GM21423 (cell line): ENCODE data around the gene CTNNA3.

Source experiments
- ATAC-seq: cut with Tn5 transposase; IDR thresholded peaks from one replicate; pipeline ENCODE4 v1.9.1; 2021; ENCODE audit warnings: mild to moderate bottlenecking, moderate library complexity; ENCODE audit not compliant: unreplicated experiment

The CTNNA3 gene

DNA sequence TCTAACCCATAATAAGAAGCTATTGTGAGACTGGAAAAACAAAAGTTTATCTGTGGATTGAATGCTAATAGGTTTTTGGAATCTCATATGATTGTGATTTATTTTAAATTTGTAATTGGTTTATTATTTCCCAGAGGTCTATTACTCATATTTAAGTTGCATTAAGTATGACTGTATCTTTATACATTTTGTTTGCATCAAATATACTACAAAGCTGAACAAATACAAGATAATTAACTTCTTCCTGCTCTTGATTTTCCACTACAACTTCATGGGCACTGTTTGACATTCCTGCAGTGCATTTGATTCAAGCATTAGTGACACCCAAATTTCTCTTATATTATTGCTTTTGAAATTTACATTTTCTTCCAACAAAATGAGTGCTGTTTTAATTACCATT, 1073.9 kb downstream of the CTNNA3 start:
- ATAC-seq: no peak

DNA sequence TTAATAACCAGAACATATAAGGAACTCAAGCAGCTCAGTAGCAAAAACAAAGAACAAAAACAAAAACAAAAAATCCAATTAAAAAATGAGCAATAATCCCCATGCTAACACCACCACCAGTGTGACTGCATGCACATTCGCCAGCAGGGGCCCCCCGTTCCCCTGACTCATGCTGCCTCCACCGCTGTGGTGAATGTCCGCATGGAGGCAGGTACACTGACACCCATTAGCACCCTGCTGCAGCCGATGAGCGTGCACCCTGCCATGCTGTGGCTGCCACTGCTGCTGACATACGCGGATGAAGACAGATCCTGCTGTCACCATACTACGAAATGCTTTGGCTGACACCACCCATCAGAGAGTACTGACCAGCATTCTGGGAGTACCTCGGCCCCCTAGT, 1091.8 kb downstream of the CTNNA3 start:
- ATAC-seq: no peak

DNA sequence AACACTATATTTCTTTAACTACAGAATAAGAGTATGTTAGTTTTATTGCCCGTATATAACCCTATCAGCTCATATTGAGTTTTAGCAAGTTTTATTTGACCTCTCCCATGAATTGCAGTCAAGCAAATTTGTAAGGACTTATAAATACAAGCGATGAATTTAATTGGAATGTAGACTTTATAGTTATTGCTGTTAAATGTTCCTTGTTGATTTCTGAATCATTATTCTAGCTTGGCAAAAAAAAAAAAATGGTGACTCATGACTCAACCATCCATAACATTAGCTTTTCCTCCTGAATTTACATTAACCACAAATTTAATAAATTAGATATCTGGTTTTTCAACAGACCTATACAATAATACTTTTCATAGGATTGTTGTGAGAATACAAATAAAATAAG, 1104.1 kb downstream of the CTNNA3 start:
- ATAC-seq: no peak

DNA sequence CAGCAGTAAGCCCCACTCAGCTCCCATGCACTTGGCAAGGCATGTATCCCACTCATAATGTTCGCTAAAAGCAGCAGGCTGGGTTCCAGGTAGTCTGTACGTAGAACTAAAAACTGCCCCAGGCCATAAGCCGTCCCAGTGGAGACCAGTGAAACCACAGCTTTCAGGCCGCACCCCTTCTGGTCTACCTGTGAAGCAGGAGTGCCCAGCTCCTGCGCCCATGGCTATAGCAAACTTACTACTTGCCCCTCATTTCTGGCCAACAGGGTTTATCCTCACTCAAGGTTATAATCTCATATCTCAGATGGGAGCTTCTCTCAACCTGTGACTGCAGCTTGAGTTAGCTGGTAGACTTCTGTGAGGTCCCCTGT, 1108.3 kb downstream of the CTNNA3 start:
- no peak for ATAC-seq

DNA sequence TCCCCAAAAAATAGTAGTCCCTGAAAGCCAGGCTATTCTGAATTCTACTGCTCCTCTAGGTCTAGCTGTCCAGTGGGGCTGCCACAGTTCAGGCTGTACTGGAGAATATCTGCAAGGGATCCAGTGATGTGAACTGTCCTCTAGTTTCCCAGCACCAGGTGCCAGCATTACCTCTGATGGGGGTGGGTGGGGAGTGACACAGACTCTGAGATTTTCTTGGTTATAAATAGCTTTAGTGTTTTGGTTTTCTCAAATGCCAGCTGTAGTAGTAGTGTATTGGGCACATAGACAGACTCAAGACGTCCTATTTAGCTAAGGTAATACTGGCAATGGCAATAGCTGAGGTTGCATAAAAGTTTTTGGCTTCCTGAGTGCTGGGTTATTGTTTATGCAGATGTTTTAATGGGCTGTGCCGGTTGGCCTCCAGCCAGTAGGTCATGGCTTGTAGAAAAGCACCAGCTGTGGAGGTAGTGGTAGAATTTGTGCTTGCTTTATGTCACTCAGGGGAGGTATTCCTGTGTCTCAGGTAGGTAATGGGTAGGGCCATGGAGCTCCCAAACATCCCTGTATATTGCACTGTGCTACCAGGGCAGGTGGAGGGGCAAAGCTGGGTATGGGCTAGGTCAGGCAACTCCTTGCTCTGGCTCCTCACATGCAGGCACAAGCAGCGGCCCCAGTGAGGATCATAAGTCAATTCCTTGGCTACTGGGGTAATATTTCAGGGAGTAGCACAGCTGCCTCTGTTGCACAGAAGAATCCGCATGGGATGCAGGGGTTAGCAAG, 1108.9 kb downstream of the CTNNA3 start:
- ATAC-seq: no peak

DNA sequence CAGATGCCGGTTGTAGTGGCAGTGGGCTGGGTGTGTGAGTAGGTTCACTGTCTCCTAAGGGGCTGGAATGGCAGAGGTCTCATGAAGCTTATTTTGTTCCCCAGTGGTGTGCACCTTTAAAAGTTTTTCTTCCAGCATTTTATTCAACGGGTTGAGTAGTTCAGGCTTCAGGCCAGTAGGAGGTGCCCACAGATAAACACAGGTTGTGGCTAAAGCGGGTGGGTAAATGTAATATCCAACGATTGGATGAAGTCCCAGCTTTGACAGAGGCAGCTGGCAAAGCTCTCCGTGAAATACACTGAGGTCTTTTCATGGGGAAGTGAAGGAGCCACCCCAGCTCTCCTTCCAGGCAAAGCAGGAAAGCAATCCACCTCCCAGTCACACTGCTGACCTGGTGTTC, 1109.9 kb downstream of the CTNNA3 start:
- ATAC-seq: no peak

DNA sequence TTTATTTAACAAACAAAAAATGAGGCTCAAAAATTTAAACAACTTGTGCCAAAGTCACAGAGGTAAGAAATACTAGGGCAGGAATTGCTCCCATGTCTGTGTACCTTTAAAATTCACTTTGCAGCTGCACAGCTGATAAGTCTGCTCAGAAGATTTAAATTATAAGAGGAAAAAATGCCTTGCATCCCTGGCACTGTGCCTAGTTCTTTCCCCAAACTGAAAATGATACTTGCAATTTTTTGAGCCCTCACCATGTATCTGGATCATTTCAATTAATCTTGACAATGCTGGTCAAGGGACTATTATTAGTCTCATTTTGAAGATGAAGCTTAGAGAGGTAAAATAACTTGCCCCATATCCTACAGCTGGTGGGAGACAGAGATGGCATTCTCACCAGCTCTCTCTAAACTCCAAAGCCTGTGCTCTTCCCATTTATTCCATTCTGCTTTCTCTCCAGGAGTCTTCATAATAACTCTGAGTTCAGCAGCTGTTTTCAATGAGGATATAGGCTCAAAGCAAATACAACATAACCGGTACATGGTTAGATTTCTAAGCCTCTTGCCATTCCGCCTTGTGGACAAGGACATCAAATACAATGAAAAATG, 1120.6 kb downstream of the CTNNA3 start:
- ATAC-seq: no peak

DNA sequence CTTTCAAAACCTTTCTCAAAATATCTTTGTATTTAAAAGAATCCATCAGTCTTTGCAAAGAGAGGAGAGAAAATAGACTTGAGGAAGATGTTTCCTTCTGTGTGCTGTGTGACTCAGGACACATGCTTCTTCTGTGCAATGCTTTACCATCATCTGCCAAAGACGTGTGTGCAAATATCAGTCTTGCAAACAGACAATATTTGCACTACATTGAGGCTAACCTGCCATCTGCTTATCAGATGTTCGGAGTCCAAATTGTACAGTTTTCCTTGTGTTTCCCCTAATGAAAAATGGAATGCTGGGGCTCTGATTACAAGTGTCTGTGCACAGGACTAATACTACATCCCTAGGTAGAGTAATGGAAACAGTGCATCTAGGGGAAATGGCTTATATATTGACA, 1123.3 kb downstream of the CTNNA3 start:
- ATAC-seq: no peak

DNA sequence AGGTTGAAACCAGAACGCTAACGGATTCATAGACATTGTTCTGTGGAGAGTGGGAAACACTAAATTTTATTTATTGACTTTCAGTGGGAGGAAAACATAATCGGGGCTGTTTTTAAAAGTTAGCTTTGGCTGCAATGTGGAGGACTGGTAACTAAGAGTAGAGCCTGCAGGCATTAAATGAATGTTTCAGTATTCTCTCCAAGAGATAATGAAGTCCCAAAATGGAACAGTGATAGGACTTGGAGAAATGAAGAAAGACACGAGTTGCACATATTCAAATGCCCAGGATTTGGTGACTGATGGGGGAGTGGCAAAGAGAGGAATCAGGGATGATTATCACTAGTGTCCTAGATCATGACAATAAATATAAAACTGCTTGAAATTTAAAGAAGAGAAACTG, 1130.0 kb downstream of the CTNNA3 start:
- no peak for ATAC-seq

DNA sequence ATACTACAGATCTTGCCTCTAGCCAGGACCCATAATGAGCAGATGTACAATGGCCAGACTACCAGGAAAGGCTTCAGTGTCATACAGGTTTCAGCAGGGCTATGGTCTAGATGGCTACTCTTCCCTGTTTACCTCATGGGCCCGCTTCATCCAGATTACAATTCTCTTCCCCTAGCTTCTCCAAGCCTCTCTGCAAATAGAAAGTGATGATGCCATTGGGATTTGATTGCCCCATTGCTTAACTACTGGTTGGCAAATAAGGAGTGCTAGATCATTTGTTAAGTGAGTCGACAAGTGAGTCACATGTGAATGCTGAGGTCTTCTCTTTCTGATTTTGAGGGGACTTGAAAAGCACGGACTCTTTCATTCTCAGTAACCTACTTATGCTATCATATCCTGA, 1131.7 kb downstream of the CTNNA3 start:
- ATAC-seq: no peak

DNA sequence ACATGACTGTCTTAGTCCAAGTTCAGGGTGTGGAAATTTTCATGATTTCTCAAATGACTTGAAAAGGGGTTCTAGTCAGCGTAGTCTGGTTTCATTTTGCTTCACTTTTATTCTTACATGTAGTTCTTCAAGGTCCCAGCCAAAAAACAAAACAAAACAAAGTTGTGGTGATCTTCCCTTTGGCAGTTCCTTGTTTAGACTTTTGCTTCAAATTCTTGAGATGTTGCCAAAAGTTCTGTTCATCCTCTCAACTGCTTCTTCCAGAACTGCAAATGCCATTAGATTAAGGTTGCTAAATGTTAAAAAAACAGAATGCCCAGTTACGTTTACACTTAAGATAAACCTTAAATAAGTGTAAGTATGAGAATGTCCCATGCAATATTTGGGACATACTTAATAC, 1140.9 kb downstream of the CTNNA3 start:
- no peak for ATAC-seq

DNA sequence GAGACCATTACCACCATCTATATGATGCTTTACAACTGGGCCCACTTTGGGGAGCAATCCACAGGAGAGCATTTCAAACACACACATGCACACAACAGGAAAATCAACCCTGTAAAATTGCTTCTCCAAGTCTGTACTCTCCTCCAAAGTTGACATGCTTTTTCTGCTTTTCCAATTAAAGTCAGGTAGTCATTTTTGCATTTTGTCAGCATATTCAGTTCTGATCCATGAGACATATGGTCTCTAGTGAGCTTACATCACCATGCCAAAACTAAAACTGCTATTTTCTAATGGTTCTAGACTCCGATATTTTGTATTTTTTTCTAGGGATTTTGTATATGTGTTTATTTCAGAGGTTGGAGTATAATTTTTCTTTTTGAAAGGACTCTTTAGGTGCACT, 1143.7 kb downstream of the CTNNA3 start:
- no peak for ATAC-seq

DNA sequence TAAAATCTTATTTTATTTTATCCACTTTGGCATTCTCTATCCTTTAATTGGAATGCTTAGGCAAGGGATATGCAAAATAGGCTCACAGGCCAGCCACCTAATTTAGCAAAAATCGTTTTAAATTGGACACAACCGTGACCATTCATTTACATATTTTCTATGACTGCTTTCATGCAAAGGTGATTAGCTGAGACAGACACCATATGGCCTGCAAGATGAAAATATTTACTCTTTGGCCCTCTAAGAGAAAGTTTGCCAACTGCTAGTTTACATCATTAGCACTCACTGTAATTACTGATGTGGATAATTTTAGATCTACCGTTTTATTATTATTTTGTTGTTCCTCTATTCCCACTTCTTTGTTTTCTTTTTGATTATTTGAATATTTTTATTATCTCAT, 1145.6 kb downstream of the CTNNA3 start:
- no peak for ATAC-seq

DNA sequence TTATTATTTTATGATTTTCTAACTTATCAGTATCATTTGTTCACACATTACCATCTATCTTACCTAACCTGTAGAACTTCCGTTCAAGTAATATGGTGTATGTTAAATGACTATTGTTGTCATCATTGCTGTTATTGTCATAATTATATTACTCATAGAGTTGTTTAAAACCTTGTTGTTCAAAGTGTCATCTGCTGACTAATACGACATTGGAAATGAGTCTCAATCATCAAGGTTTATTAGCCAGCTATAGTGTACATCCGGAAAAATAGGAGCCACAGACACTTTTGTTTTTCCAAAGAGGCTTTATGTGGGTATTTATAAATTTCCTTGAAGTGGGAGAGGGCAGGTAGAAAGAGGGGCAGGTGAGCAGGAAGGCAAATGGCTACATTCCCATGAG, 1157.1 kb downstream of the CTNNA3 start:
- ATAC-seq: no peak

DNA sequence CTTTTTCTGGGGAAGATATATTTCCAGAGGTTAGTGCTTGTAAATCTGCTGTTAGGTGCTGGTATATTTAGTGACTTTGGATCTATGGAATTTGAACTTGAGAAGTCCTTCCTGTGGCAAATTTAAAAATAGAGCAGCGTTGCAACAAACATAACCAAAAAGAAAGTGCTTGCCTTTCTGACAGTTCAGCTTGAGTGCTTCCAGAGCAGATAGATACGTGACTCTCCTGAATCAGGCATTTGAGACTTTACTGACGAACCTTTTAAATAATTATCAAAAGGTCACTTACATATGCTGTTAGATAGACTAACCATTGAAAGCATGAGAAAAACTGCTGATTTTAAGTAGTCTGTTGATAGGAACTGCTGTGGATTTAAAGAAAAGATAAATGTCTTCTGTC, 1157.6 kb downstream of the CTNNA3 start:
- no peak for ATAC-seq

DNA sequence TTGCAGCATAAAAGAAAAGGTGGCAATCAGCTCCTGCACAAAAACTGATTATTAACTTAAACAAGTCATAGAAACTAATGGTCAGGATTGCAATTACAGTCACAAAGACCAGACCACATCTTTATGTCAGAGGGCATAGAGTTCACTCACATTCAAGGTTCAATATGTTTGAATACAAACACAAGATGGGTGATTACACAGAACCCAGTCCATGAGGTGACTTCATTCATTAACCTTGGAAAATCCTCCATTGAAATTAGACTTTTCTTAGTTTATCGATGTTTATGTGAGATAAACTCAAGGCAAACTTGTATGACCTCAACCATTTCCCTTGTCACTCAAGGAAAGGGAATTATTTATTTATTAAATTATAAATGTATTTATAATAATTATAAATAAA, 1158.8 kb downstream of the CTNNA3 start:
- ATAC-seq: no peak

DNA sequence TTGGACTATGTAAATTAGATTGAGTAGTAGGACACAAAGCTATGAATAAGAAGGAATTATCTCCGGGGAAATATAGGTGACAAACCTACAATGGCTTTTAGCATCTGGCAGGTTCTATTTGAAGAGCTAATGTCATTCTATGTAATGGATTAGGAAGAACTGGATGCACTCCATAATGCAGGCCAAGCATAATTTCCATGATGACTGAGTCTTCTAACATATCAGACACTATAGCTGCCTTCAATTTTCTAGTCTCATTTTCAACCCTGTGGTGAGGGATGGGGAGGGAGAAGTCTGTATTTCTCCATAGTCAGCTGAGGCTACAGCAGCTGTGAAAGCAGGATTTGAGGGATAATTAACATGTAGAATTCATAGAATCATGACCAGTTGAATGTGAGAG, 1160.6 kb downstream of the CTNNA3 start:
- no peak for ATAC-seq

DNA sequence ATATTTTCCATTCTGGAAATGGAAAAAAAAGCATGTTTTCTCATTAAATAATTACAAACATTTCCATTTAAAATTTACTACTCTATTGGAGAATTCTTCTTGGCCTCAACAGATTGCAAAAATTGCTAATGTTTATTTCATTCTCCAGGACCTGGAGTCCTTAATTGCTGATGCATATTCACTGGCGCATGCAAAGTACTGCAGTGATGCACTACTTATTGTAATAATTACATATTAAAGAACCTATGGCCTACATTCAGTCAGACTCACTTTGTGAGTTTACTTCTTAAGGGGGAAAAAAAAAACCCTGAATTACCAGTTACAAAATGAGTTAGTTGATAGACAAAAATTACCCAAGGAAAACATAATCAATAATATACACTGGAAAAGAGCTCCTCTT, 1161.1 kb downstream of the CTNNA3 start:
- ATAC-seq: no peak

DNA sequence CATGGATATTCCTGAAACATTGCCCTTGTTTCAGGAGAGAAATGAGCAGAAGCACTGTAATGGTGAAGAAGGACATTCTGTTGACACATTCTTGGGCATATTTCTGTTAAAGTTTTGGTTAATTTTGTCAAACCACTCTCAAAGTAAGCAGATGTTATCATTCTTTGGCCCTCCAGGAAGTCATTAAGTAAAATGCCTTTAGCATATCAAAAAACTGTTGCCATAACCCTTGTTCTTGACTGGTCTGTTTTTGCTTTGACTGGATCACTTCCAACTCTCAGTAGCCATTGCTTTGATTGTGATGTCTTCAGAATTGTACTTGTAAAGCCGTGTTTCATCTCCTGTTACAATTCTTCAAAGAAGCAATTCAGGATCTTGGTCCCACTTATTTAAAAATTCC, 1174.5 kb downstream of the CTNNA3 start:
- no peak for ATAC-seq

DNA sequence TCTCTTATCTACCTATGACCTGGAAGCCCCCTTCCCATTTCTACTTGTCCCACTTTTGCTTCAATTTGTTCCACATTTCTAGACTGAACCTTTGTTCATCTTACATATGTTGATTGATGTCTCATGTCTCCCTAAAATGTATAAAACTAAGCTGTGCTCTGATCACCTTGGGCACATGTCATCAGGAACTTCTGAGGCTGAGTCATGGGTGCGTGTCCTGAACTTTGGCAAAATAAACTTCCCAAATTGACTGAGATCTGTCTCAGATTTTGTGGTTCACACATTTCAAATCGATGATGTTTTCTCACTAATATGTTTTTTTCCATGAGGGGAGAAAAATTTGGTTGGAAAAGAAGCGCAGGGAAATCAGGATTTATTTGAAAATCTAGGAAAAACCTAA, 1176.4 kb downstream of the CTNNA3 start:
- no peak for ATAC-seq

DNA sequence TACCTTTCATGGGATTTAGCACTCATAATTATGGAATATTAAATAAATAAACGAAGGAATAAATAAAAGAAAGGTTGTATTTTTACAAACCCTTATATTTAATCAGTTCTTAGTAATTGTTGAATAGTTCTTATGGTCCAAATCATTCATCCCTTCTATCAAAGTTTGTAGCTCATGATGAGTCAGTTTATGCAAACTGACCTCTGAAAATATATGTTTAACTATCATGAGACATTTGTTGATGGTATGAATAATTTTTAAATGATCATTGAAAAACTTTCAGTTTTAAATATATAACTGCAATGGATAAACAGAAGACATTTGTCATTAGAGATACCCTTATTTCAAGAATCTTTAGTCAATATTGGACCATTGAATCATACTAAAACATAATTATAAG, 1181.3 kb downstream of the CTNNA3 start:
- no peak for ATAC-seq

DNA sequence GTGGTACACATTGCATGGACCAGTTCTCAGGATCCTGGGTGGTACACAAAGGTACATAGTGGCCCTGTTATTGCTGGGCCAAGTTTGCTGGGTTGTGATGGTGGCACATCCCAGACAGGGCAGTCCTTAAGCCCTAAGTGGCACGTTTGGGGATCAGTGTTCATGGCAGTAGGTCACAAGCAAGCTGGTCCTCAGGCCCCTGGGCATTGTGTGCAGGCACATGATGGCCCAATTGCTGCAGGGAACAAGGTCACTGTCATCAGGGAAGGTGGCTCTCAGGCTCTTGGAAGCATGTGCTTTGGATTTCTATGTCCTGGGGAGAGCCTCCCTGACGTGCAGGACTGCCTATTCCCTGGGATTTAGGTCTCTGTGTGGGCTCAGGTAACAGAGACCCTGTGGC, 1182.5 kb downstream of the CTNNA3 start:
- no peak for ATAC-seq
